HG03432 (cell line): ENCODE results near the gene CARHSP1.
"Not testable (repeated sequence)": the region's sequence is repeated elsewhere in the genome, so short reads cannot be mapped to it uniquely, and the experiment has no call there.

Experiments used
- ATAC-seq: cut with Tn5 transposase; IDR thresholded peaks from one replicate; pipeline ENCODE4 v1.9.1; 2021; ENCODE audit warnings: mild to moderate bottlenecking, moderate library complexity; ENCODE audit not compliant: unreplicated experiment

Gene CARHSP1

GRCh38 chr16:8836797-8837196 is 32.0 kb downstream of the CARHSP1 start:
- ATAC-seq = not testable (repeated sequence)

- ATAC-seq = no peak
Measured at GRCh38 chr16:8832717-8833105, 36.1 kb downstream of the CARHSP1 start.

DNA sequence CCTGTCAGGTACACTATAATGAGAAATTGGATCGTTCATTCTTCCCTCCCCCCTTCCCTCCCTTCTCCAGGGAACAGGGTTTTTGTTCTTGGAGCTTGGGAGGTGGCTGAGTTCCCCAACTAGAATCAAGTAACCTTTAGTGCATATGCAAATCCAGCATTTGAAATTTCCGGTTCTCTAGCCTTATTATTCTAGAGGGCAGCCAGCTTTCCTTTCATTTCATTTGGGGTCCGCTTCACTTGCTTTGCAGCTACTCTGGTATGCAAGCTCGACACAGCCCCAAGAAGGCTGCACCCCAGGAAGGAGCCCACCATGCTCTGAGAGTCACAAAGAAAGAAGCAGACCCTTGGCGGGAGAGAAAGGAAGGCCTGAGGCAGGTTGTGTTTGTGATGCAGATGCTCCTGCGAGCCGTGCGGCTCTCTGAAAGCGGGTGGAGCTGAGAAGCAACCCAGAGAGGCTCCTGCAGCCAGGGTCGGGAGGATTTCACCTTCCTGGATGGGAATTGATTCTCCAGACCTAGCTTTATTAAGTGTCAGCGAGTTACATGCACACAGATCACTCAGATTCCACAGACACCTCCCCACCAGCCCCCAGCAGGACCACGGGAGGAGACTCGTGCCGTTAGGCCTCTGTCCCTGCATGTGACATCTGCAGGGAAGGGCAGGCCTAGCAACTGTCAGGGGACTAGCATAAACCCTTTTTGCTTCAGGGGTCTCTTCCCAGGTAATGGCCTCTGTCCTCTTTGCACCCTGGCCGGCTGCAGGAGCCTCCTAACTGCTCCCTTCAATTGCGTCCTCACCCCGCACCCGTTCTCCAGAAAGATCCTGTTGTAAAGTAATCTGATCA is 36.7 kb downstream of the CARHSP1 start:
- no peak for ATAC-seq

GRCh38 chr16:8831450-8831849 is 37.4 kb downstream of the CARHSP1 start:
- no peak for ATAC-seq

DNA sequence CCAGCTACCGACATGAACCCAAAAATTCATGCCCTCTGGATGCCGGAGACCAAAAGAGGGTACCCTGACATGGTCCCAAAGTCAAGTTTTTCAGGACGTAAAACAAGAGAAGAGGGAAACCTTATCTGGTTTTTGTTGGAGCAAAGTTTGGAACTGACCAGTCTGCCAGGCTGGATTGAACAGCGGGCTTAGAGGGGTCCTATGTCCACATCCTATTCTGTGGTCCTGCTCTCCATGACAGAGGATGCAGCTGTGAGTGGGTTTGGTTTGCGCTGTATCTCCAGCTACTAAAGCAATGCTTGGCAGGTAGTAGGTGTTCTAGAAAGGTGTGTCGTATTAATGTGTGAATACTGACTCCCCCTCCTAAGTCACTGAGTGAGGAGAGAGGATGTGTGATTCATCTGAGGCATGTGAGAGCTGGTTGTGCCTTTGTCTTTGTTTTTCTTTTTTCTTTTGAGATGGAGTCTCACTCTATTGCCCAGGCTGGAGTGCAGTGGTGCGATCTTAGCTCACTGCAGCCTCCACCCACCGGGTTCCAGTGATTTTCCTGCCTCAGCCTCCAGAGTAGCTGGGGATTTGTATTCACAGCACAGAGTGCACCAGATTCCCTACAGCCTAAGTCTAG is 40.2 kb downstream of the CARHSP1 start:
- ATAC-seq = no peak

GRCh38 chr16:8826278-8826879 is 42.4 kb downstream of the CARHSP1 start:
- no peak for ATAC-seq

DNA sequence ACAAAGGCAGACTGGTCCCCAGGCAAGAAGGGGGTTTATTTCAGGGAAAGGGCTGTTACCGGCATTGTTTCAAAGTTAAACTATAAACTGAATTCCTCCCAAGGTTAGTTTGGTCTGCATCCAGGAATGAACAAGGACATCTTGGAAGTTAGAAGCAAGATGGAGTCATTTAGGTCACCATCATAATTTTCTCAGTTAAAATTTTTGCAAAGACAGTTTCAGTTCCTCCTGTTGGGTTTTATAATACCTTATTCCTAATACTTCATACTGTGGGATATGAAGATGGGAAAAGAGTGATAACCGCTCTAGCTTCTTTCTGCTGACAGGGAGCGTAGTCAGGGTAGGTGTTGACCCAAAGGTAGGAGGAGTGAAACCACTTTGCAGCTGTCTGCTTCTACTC is 46.4 kb downstream of the CARHSP1 start:
- no peak for ATAC-seq

GRCh38 chr16:8819411-8820034 is 49.3 kb downstream of the CARHSP1 start:
- no peak for ATAC-seq

GRCh38 chr16:8818504-8819270 is 50.1 kb downstream of the CARHSP1 start:
- peak; percentile 90 for ATAC-seq

DNA sequence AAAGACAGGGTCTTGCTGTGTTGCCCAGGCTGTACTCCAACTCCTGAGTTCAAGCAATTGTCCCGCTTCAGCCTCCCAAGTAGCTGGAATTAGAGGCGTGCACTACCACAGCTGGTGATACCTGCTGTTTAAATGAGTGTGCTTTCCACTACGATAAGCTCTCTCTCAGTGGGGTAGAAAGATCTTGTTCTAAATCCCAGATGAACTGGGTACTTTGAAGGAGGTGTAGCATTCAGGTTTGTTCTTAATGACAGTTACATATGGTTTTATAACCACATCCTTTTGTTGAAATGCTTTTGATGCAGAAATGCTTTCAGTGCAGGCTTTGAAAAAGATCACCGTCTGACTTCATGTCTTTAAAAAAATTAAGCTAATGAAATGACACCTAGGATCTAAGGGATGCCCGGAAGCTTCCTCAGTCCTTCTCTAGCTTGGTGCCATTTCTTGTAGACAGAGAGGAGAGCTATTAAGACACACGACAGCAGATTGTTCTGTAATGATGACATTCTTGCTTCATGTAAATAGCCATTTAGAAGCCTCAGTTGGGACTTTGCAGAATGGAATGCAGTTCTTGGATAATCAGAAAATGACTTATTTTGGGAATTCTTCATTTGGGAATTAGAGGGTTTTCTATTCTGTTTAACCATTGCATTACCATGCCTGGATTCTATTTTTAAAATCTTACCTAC is 51.7 kb downstream of the CARHSP1 start:
- ATAC-seq = no peak

GRCh38 chr16:8814095-8814806 is 54.6 kb downstream of the CARHSP1 start:
- ATAC-seq = no peak

GRCh38 chr16:8812162-8812843 is 56.5 kb downstream of the CARHSP1 start:
- no peak for ATAC-seq

DNA sequence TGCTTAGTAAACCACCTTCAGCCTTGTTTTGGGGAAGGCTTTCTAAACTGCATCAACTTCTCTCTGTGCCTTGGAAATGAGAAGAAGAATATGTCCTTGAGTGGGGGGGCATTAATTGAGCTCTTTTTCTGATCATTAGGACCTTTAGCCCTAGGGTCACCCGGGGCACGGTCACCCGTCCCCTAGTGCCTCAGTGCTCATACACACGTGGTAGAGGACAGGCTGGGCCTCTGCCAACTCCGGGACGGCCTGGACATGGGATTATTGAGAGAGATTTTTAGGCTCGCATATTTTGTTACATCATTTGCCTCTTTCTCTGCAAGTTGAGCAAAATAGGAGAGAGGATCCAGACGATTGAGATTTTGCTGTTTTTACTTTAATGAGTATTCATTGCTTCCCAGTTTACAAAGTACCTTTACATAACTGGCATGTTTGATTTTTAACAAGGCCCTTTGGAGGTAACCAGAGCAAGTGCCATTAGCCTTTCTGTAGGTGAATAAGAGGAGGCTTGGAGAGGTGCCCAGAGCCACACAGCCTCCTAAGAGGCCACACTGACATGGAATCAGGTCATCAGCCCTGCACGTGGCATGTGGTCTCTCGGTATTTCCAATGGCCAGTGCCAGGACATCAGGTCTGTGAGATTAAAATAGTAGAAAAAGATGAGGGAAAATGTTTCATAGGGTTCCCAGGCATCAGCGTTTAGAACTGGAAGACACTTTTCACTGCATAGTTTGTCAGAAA is 60.0 kb downstream of the CARHSP1 start:
- ATAC-seq = no peak

DNA sequence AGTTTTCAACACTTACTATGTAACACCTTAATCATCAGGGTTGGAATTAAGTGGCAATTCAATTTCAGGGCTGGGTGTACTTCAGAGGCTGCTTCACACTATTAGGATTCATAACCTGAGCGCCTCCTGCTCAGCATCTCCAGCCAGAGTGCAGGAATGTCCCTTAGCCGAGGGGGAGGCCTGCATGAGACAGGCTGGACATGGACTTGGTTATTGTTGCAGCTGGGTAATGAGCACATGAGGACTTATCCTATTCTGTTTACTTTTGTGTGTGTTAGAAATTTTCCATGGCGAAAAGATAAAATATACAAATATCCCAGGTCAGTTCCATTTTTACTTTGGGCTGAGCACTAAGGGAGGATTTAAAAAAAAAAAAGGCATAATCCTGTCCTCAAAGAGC is 60.8 kb downstream of the CARHSP1 start:
- ATAC-seq = no peak

GRCh38 chr16:8807189-8807588 is 61.6 kb downstream of the CARHSP1 start:
- ATAC-seq = no peak

GRCh38 chr16:8806272-8806983 is 62.4 kb downstream of the CARHSP1 start:
- no peak for ATAC-seq

- ATAC-seq = no peak
Measured at GRCh38 chr16:8804313-8804712, 64.5 kb downstream of the CARHSP1 start.

DNA sequence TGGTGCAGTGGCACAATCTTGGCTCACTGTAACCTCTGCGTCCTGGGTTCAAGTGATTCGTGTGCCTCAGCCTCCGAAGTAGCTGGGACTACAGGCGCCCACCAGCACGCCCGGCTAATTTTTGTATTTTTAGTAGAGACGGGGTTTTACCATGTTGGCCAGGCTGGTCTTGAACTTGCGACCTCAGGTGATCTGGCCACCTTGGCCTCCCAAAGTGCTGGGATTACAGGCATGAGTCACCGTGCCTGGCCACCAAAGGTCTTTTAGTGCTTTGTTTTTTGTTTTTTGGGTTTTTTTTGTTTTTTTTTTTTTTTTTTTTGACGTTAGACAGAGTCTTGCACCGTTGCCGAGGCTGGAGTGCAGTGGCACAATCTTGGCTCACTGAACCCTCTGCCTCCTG is 65.1 kb downstream of the CARHSP1 start:
- not testable (repeated sequence) for ATAC-seq
